Activated effector memory CD4-positive, alpha-beta T cell treated with Interleukin-2 at 50 U/mL for 16 hours (primary cell): ENCODE data around the gene PARP3.

Source experiments
- DNase-seq: peaks from one replicate; pipeline ENCODE4 v3.0.0-alpha.2; 2020

The PARP3 gene

DNA sequence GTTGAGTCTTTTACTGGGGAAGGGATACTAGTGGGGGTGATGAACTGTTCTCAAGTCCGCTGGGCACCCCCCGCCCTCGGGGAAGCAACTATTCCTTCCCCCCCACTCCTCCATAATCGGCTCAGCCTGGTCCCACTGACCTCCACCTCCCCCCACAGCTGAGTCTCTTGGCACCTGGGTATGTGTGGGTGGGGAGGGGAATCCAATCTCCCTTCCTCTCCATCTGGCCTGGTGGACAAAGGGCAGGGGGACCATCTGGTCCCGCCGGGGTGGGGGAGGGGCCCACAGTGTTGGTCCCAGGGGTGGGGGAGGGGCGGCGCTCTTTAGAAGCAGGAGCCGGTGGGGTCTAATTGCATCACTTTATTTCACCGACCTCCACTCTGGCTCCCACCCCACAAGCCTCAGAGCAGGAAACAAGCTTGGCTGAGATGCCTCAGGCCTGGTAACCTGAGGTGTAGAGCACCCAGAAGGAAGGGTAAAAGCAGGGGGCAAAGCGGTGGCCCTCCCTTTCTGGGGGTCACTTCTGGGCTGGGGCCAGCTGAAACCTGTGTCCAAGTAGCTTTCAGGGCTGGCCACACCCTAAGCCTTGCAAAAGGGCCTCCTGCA lies 26.1 kb downstream of the PARP3 start:
- DNase-seq = no peak

DNA sequence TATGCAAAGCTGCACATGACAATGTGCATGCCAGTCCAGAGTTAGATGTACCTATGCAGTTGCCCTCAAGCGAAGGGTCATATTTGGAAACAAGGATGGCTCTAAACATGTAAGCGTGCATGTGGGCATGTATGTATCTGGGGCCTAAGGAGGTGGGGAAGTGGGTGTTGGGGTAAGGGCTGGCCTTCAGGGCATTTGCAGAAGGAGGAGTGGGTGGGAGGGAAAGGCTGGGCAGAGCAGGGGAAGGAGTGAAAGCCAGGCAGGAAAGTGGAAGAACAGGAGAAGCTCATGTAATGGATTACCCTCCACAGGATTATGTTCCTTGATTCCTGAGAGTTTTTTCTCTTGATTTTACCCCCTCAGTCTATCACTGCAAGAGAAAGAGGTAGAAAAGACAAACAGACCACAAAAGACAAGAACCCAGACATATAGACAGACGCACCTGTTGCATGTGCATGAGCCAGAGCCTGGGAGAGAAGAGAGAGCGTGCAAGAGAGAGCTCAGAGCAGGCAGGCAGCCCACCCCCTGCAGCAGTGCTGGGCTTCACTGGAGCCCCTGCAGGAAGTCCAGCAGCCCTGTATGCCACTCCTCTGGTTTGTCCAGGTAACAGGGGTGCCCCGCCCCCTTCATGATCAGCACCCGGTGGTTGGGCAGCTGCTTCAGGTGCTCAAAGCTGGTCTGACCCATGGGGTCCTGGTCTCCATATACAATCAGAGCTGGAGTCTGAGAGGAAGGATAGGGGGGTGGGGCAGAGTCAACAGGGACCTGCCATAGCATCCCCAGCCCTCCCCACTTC lies 26.9 kb downstream of the PARP3 start:
- no peak for DNase-seq

DNA sequence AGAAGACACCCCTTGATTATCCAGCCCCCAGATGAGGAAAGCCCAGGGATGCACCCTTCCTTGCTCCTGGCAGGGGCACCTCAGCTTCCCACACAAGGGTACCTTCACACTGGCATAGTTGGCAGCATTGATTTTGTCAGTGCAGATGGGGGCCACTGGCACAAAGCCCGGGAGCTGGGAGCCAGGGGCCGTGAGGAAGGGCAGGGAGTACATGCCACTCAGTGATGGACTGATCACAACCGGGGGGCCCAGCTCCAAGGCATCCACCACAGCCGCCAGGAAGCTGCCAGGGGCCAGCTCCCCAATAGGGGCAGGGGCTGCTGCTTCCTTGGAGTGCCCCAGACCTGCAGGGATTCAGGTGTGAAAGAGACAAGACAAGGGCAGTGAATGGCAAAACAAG lies 27.7 kb downstream of the PARP3 start:
- no peak for DNase-seq

DNA sequence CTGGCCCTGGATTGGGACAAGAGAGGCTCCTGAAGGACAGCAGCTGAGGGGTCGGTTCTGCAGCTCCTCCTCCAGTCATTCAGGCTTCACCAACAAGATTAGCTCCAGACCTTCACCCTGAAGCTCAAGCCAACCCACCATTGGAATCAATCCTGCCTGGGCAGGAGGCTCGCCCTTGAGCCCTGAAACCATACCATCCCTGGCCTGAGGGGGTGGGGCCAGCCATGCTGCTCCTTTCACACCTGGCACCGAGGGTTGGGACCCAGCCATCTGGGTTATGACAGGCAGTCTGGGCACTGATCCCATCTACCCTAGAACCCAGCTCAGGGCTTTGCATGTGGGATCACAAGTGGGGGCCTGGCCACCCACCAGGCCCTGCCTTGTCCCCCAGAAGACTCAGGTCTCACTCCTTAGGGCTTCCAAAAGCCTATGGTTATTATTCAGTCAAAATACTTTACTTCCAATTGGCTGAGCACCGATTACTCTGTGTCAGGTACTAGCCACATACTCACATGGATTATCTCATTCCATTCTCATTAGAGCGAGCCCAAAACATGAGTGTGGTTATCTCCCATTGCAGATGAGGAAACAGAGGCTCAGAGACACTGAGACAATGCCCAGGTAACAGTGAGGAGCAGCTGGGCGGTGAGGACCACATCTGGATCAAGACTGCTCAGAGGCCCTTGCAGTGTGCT lies 28.6 kb downstream of the PARP3 start:
- DNase-seq = no peak

DNA sequence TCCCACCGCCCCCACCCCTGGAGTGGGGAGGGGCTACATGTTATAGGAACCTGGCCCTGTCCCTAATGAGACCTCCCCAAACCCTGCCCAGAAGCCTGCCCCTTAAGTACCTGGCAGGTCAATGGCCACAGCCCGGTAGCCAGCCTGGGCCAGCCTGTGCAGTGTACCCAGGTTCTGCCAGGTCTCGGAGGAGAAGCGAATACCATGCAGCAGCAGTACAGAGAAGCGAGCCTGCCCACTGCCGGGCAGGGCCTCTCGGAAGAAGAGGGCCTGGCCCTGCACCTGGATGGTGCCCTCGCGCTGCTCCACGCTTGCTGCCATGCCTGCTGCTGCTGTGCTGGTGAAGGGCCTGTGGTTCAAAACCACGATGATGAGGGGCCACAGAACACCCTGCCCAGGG lies 29.2 kb downstream of the PARP3 start:
- no peak for DNase-seq

DNA sequence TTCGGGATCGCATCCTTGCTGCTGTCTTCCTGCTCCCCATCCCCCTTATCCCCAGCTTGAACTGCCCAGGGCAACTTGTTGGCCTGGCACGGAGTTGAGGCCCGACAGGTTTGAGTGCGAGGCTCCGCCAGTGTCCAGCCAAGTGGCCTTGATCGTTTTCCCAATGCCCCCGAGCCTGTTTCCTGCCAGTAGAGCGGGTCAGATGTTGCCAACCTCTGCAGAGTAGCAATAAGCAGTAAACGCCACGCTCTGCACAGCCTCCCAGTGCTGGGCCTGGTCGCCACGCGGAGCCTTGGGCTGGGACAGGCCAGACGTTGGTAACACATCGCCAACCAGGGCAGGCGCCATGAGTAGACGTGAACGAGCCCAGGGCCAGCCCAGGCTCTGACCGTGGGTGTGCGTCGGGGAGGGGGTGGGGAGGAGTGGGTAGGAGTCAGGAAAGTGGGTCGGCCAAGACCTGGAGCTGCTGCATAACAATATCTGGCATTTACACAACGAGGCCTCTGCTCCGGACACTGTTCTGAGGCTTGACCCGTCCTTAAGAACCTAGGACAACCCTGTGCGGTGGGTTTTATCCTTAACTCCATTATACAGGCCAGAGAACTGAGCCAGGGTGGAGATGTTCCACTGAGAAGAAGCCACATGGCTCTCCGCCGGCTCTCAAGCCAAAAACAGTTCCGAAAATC lies 32.3 kb downstream of the PARP3 start:
- no peak for DNase-seq

DNA sequence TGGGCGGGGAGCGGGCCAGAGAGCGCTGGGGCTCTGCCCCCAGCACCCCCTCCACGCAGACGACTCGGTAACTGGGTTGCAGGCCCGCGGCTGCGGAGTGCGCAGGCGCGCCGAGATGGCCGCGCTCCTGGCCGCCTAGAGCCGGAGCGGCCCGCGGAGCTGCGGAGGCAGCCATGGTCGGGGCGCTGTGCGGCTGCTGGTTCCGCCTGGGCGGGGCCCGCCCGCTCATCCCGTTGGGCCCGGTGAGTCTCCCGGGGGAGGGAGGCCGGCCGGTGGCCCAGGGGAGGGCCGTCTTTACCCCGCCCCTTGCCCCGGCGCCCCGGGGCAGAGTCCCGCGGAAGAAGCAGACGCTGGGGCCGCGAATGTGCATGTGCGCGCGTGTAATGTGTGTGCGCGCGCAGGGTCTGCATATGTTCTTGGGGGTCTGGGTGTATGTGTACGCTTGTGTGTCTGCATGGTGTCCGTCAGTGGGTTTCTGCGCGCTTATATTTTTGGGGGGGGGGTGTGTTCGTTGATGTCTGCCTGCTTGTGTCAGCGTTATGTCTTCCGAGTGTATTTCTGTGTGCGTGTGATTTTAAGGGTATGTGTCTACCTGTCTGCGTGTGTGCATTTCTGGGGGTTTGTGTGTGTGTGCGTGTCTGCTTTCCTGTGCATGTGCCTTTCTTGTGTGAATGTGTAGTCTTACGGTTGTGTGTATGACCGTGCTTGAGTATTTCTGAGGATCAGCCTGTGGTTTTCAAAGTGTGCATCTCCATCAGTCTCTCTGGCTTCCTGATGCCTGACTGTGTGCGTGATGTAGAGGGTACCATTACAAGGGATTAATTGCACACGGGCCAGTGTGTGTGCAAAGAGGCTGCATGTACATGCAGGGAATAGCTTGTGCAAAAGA lies 33.0 kb downstream of the PARP3 start, which contains the start of gene ABHD14A:
TSS of gene ABHD14A (plus strand) at position 102 of the 889 bp plus-strand sequence. CDS start at position 174, 72 bp downstream.
- DNase-seq = peak; percentile 71

DNA sequence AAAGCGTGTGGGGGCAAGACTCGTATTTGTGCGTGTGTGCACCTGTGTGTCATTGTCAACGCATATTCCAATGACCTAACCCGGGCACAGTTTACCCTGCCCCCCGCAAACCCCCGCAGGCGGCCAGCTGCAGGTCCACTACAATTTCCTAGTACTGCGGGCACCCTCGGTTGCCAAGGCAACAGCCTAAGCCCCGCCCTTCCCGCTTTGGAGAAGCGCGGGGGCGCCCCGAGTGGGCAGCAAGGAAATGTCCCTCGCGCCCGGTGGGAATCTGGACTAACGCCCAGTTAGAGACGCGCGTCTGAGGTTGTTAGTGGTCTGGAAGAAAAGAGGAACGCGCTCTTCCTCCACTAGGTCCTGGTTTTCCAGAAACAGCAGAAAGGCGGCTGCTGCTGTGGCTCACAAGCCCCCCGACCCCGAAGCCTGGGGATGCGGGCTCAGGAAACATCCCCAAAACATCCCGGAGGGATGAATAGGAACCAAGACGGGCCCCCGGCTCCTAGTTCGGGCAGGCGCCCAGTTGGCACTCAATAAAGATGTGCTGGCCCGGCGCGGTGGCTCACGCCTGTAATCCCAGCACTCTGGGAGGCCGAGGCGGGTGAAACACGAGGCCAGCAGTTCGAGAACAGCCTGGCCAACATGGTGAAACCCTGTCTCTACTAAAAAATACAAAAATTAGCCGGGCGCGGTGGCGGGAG lies 33.8 kb downstream of the PARP3 start:
- DNase-seq = no peak

DNA sequence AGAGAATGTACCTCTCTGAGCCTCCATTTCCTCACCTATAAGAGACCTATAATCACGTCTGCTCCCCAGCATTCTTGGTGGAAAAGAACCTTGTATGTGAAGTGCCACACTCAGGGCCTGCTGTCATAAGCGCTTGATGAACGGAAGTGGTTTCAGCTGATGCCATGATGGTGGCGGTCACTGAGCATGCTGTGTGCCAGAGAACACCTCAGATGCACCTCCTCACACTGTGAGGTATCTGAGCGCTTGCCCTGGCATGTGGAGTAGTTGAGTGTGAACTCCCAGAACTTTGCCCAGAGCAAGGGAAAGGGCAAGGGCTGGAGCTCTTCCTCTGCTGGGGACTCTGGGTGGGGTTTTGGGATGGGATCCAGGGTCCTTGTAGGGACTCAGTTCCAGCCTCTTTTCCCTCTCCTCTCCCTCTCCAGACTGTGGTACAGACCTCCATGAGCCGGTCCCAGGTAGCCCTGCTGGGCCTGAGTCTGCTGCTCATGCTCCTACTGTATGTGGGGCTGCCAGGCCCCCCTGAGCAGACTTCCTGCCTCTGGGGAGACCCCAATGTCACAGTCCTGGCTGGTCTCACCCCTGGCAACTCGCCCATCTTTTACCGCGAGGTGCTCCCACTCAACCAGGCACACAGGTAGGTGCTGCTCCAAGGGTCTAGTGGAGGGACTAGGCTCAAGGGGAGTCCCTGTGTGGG lies 35.4 kb downstream of the PARP3 start:
- peak; percentile 28 for DNase-seq

DNA sequence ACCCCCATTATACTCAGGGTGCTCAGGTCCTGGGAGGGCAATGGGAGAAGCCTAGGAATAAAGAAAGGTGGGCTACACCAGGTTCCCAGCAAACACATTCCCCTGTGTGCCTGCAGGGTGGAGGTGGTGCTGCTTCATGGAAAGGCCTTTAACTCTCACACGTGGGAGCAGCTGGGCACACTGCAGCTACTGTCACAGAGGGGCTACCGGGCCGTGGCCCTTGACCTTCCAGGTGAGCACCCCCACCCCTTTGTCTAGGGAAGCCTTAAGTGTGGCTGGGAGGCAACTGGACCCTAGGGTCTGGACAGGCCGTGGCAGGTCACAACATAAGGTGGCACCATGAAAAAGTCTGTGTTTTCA lies 36.0 kb downstream of the PARP3 start:
- DNase-seq = no peak

DNA sequence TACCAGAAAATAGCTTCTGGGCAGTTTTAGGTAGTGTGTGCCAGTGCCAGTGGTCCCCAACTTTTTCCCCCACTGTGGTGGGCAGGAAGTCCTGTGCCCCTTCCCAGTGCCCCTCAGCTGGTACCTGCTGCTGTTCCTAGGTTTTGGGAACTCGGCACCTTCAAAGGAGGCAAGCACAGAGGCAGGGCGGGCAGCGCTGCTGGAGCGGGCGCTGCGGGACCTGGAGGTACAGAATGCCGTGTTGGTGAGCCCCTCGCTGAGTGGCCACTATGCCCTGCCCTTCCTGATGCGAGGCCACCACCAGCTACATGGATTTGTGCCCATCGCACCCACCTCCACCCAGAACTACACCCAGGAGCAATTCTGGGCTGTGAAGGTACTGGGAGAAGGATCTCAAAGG lies 38.1 kb downstream of the PARP3 start:
- no peak for DNase-seq

DNA sequence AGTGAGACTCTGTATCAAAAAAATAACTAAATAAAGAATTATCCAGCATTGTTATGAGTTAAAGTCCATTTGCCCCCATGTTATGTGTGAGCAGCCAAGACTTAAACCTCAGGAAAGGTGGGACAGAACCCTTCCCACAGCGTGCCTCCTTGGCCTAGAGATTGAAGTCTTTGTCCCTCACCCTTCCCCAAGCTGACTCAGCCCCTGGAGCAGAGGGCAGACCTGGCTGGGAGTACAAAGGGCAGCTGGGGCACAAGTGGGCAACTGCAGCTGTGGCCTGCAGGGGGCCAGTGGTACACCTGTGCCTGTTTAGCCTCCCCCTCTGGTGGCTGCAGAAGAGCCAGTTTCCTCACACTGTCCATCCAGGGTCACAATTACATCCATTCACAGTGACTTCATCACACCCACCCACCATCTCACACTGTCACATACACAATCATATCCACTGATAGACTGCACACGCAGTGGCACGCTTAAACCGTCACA lies 40.2 kb downstream of the PARP3 start:
- no peak for DNase-seq

DNA sequence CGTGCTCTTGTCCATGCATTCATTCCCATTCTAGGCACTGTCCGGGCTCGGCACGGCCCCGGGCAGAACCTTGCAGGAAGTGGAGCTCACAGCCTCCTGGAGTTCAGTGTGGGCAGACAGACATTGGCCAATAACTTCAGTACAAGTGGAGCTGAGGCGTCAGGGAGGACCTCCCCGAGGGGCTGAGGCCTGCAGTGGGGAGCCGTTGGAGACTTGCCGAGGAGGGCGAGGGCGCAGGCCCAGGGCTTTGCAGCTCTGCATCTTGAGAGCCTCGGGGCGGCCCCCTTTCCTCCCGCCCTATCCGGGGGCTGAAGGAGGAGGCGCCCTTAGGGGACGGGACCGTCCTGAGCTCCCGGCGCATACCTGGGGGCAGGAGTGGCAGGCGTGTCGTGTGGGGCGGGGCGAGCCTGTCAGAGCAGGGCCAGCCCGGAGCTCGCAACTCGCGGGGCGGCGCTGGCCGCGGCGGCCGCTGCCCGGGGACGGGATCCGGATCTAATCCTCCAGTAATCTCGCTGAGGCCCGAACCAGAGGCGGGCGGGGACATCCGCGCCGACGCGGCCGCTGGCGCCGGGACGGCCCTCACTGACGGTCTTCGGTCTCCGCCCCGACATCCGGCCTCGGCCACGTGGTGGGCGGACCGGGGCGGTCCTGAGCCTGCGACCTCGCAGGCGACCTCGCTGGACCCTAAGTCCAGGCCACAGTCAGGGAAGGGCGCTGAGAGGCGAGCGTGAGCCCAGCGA lies 40.8 kb downstream of the PARP3 start, which contains the start of gene ACY1:
TSS of gene ACY1 (plus strand) at position 698 of the 740 bp plus-strand sequence. CDS start 530 bp downstream, outside the sequence.
- DNase-seq = peak; percentile 49

DNA sequence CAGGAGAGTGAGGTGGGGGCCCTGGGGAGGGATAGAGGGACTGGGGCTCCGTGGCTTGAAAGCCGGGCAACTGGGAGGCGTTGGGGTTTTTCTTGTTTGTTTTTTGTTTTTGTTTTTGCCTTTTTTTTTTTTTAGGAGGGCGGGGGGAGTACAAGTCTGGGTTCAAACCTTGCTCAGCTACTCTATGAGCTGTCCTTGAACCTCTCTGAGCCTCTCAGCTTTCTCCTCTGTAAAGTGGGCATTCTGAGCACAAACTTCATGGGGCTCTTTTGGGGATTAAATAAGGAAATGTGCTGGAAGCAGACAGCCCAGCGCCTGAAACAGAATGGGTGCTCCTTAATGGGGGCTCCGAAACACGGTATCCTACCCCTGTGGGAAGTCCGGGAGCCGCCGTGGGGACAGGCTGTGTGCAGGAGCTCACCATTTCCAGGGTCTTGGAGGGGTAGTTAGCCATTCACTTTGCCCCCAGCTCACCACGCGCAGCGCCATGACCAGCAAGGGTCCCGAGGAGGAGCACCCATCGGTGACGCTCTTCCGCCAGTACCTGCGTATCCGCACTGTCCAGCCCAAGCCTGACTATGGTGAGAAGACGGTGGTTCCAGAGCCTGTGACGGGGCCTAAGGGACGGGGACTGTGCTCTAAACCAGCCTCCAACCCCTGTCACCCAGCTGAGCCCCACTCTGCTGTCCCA lies 41.6 kb downstream of the PARP3 start:
- DNase-seq = no peak

DNA sequence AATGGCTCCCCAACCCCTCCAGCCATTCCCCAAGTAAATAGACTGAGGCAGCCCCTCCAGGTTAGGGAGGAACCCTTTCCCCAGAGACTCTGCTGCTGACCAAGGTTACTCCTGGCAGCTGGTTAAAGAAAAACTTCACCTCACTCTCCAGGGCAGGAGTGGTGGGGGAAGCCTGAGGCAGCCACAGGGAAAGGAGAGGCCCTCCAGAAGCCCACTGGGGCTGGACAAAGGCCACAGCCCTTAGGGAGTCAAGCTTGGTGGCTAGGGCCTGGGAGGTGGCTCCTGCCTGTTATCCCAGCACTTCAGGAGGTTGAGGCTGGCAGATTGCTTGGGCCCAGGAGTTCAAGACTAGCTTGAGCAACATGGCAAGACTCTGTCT lies 42.1 kb downstream of the PARP3 start:
- no peak for DNase-seq

DNA sequence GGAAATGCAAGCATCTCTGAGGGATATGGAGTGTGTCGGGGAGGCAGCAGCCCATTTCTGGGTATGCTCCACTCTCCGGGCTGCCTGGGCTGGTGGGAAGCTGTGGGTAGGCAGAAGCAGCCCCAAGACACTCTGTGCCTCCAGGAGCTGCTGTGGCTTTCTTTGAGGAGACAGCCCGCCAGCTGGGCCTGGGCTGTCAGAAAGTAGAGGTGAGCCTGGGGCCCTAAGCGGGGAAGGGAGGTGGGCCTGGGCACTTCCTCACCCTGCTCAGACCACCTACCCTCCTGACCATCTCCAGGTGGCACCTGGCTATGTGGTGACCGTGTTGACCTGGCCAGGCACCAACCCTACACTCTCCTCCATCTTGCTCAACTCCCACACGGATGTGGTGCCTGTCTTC lies 42.9 kb downstream of the PARP3 start:
- no peak for DNase-seq

DNA sequence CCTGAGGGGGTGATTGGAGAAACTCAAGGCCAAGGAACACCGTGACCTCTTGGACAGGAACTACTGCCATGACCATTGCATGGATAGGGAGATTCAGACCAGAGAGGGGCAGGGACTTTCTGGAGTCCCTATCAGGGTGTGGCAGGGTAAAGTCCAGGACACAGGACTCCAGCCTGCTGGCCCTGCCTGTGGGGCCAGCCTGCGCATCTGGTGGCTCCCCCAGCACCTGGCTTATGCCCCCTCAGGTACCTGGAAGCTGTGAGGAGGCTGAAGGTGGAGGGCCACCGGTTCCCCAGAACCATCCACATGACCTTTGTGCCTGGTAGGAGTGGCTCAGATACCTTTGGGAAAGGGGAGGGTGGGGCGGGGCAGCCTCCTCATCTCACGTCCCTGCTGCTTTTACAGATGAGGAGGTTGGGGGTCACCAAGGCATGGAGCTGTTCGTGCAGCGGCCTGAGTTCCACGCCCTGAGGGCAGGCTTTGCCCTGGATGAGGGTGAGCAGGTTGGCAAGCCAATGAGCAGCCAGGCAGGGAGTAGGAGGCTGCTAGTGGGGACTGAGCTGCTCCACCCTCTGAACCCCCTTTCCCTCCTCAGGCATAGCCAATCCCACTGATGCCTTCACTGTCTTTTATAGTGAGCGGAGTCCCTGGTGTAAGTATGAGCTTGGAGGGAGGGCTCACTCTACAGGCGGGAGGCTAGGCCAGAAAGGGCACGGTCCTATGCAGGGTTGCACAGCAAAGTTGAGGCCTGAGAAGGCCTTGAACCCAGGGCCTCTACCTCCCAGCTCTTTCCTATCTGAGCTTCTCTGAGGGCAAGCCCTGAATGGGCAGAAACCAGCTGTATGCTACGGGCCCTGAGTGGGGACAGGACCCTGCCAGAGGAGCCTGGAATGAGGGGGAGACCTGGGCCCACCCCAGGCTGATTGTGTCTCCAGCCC lies 44.1 kb downstream of the PARP3 start:
- no peak for DNase-seq

DNA sequence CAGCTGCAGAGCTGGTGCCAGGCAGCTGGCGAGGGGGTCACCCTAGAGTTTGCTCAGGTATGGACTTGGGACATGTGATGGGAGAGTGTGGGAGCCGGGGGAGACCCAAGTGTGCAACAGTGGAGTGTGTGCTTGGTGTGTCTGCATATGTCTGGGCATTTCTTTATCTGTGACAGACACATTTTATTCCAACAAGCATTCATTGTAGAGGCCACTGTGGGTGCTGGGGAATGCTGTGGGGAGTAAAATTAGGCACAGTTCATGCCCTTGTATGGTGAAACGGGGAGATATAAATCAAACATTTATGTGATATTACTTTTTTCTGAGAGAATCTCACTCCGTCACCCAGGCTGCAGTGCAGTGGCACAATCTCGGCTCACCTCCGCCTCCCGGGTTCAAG lies 45.4 kb downstream of the PARP3 start:
- DNase-seq = no peak
